Karpas-422 (cell line): ENCODE measurements around the gene ACYP1. TPM values are rescaled to one million over a fixed set of nuclear protein-coding genes. Genes with fewer than 3 reads are reported as not detected.
"Not testable (repeated sequence)": the region's sequence is repeated elsewhere in the genome, so short reads cannot be mapped to it uniquely, and the experiment has no call there.

Experiments used
- DNase-seq: peaks from one replicate; pipeline ENCODE4 v3.0.0-alpha.2; 2015
- H2AFZ ChIP-seq: fragments of 200-600 bp; sonication (generic); 2 replicates; pipeline ENCODE4 v1.6.1; 2014; ENCODE audit warnings: antibody characterized with exemption, low read length, mixed read lengths
- H3K27ac ChIP-seq: fragments of 200-600 bp; sonication (generic); 2 replicates; pipeline ENCODE4 v1.5.1; 2014; ENCODE audit warnings: mild to moderate bottlenecking, low read length, moderate library complexity
- H3K27me3 ChIP-seq: fragments of 200-600 bp; sonication (generic); 2 replicates; pipeline ENCODE4 v1.6.1; 2014; ENCODE audit warnings: low read length, mixed read lengths
- H3K36me3 ChIP-seq: fragments of 200-600 bp; sonication (generic); 2 replicates; pipeline ENCODE4 v1.6.1; 2014; ENCODE audit warnings: low read length, mixed read lengths; ENCODE audit not compliant: insufficient read depth
- H3K4me1 ChIP-seq: fragments of 200-600 bp; sonication (generic); 2 replicates; pipeline ENCODE4 v1.6.1; 2014; ENCODE audit warnings: mild to moderate bottlenecking, low read length, mixed read lengths
- H3K4me2 ChIP-seq: fragments of 200-600 bp; sonication (generic); 2 replicates; pipeline ENCODE4 v1.6.1; 2014; ENCODE audit warnings: low read length, low read depth, mild to moderate bottlenecking; ENCODE audit not compliant: poor library complexity, severe bottlenecking
- H3K4me3 ChIP-seq: fragments of 200-600 bp; sonication (generic); 2 replicates; pipeline ENCODE4 v1.5.1; 2014; ENCODE audit warnings: mild to moderate bottlenecking, antibody characterized with exemption, low read length, mixed read lengths
- H3K79me2 ChIP-seq: fragments of 200-600 bp; sonication (generic); 2 replicates; pipeline ENCODE4 v1.6.1; 2014; ENCODE audit warnings: mild to moderate bottlenecking, low read length, mixed read lengths
- H3K9ac ChIP-seq: fragments of 200-600 bp; sonication (generic); 2 replicates; pipeline ENCODE4 v1.6.0; 2014; ENCODE audit warnings: low read length
- H3K9me2 ChIP-seq: fragments of 200-600 bp; sonication (generic), shearing (Covaris generic); replicated peaks from 2 replicates; pipeline ENCODE4 v1.6.0; 2014; ENCODE audit warnings: mild to moderate bottlenecking, low read length, moderate library complexity; ENCODE audit not compliant: insufficient read depth
- H3K9me3 ChIP-seq: fragments of 300-700, 200-600 bp; sonication (generic); 2 replicates; pipeline ENCODE4 v1.6.1; 2014; ENCODE audit warnings: low read length, mixed read lengths
- H4K20me1 ChIP-seq: fragments of 200-600 bp; sonication (generic); 2 replicates; pipeline ENCODE4 v1.6.1; 2014; ENCODE audit warnings: mild to moderate bottlenecking, antibody characterized with exemption, low read length, low read depth; ENCODE audit not compliant: insufficient read depth
- total RNA-seq: library from RNA; depleted of rRNA; stranded (reverse); fragments of >200 nt; shearing (Covaris generic); gene quantifications from 2 replicates; pipeline ENCODE4 v1.2.3, GENCODE V29; 2014; ENCODE audit warnings: low replicate concordance

Gene ACYP1
- total RNA-seq, 1 experiment from 2014 or later = 84.2 TPM

DNA sequence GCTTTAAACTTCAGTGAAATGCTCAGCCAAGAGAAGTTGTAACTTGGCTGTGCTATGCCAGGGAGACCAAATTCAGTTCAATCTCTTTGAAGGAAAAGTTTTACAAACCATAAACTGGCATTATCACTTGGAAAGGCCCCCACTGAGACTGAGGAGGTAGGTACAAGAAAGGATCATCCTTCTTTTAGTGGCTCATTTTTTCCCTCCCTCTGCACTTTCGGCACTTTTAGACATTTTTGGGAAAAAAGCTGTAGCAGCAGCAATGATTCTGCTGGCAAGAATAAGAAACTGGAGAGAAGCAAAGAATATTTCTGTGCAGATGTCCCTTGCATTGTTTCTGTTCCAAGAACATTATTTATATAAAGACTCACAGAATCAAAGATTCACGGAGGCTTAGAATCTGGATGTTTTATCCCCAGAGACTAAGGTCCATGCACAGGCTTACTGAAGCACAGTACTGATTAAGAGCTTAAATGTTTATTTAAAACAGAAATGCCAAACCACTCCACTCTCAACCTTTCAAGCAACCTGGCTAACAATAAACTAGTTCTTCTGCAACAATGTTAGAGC lies 17.9 kb upstream of the ACYP1 start:
- Histone ChIP-seq H3K4me2 (no peak overlapping the region), H3K36me3 (peaks cover 52% of the 10 kb centered on the region), H3K9me3 (no peaks in the 10 kb centered on the region), H3K27me3 (no peaks in the 10 kb centered on the region), H3K9ac (no peak overlapping the region), H2AFZ (no peak overlapping the region), H3K27ac (no peak overlapping the region), H3K79me2 (no peaks in the 10 kb centered on the region), H3K4me3 (no peak overlapping the region), H3K4me1 (peaks cover 16% of the 10 kb centered on the region), H3K9me2 (no peaks in the 10 kb centered on the region), H4K20me1 (no peaks in the 10 kb centered on the region)
- DNase-seq = no peak

DNA sequence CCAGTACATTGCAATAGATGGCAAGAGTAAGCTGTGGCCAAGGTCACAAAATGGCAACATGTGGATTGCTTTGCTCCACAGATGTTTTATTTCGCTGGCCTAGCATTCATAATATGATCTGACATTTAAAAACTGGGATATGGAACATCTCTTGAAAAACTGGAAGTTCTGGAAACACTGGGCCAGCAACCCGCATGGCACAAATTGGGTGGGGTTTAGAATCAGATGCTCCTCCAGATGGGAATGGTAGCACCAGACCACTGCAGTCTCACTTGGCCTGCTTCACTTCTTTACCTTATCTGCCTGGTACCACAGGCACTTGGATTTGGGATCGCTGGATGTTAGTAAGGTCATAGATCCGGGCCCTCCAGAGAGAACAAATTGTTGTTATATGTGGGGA lies 15.7 kb upstream of the ACYP1 start:
- Histone ChIP-seq H3K79me2 (no peaks in the 10 kb centered on the region), H3K27ac (no peak overlapping the region), H3K27me3 (no peaks in the 10 kb centered on the region), H4K20me1 (no peaks in the 10 kb centered on the region), H2AFZ (no peak overlapping the region), H3K4me1 (peaks cover 19% of the 10 kb centered on the region), H3K4me3 (no peak overlapping the region), H3K4me2 (no peak overlapping the region), H3K9ac (no peak overlapping the region), H3K9me3 (no peaks in the 10 kb centered on the region), H3K36me3 (peaks cover 34% of the 10 kb centered on the region), H3K9me2 (no peaks in the 10 kb centered on the region)
- no peak for DNase-seq

GRCh38 chr14:75077794-75078193 lies 14.0 kb upstream of the ACYP1 start:
- Histone ChIP-seq H3K4me1 (peaks cover 19% of the 10 kb centered on the region), H3K4me2 (no peak overlapping the region), H3K36me3 (peaks cover 19% of the 10 kb centered on the region), H3K79me2 (no peaks in the 10 kb centered on the region), H3K9ac (no peak overlapping the region), H3K27me3 (no peaks in the 10 kb centered on the region), H3K4me3 (no peak overlapping the region), H2AFZ (no peak overlapping the region), H3K9me2 (no peaks in the 10 kb centered on the region), H3K9me3 (no peaks in the 10 kb centered on the region), H4K20me1 (no peaks in the 10 kb centered on the region), H3K27ac (no peak overlapping the region)
- DNase-seq = no peak

DNA sequence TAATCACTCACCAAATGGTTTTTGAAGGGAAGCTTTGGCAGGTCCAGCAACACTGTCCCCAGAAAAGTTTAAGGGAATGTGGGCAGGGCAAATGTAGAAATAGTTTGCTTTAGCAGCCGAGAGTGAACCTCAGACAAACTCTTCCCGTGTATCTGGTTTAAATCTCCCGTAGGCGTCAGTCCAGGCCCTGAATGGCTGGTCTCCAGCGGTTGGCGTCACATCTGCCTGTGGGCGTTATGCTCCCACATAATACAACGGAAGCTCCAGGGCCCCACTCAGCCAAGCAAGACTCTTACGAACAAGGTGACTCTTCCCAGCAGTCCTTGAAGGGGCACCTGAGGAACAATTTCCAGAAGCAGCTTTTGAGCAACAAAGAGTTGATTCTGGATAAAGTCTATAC lies 6.6 kb upstream of the ACYP1 start:
- no peaks in the 10 kb centered on the region for H3K27me3 ChIP-seq
- no peaks in the 10 kb centered on the region for H4K20me1 ChIP-seq
- H3K9ac ChIP-seq = no peak overlapping the region
- H3K4me1 ChIP-seq = peaks cover 31% of the 10 kb centered on the region
- no peak overlapping the region for H2AFZ ChIP-seq
- no peak for DNase-seq
- H3K36me3 ChIP-seq = no peaks in the 10 kb centered on the region
- H3K79me2 ChIP-seq = peaks cover 6% of the 10 kb centered on the region; the same call in 1 of the 2 replicates
- no peaks in the 10 kb centered on the region for H3K9me3 ChIP-seq
- no peak overlapping the region for H3K4me2 ChIP-seq
- no peaks in the 10 kb centered on the region for H3K9me2 ChIP-seq
- H3K4me3 ChIP-seq = no peak overlapping the region
- no peak overlapping the region for H3K27ac ChIP-seq

DNA sequence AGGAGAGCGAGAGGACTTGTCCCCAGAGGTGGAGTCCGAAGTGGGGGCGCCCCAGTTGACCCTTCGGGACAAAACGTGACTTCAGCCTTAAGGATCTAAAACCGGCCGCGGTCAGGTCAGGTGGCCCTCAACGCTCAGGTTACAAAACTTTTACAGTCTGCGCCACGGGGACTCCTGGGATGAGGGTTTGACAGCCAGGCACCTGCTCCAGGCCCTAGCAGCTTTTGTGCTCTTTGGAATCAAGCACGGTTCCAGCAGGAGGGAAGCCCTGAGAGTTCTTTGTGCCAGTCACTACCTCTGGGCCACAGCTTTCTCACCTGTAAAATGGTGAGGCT lies 6.0 kb upstream of the ACYP1 start:
- Histone ChIP-seq H3K4me2 (peak overlapping the region; percentile 91), H3K4me3 (peak overlapping the region; percentile 63), H3K9ac (peak overlapping the region; percentile 62)

GRCh38 chr14:75069121-75069810 lies 5.4 kb upstream of the ACYP1 start, which contains the start of gene ZC2HC1C:
Gene ZC2HC1C, plus strand, starts transcription at chr14:75069641. Its CDS starts 933 bp downstream, at chr14:75070574.
- H3K79me2 ChIP-seq = peaks cover 6% of the 10 kb centered on the region; the same call in 1 of the 2 replicates
- H4K20me1 ChIP-seq = no peaks in the 10 kb centered on the region
- peaks cover 32% of the 10 kb centered on the region for H3K4me1 ChIP-seq
- peak within 1 kb of the TSS; percentile 65 for H2AFZ ChIP-seq
- H3K36me3 ChIP-seq = no peaks in the 10 kb centered on the region
- peak within 1 kb of the TSS; percentile 62 for H3K9ac ChIP-seq
- peak within 1 kb of the TSS; percentile 63 for H3K4me3 ChIP-seq
- H3K9me2 ChIP-seq = no peaks in the 10 kb centered on the region
- no peaks in the 10 kb centered on the region for H3K9me3 ChIP-seq
- H3K27ac ChIP-seq = peak within 1 kb of the TSS; percentile 53; the same call in 1 of the 2 replicates
- peak; percentile 95 for DNase-seq
- H3K4me2 ChIP-seq = peak within 1 kb of the TSS; percentile 91
- no peaks in the 10 kb centered on the region for H3K27me3 ChIP-seq

More for the DNA sequence above, 6.0 kb upstream of the ACYP1 start:
- H3K79me2 ChIP-seq = peaks cover 6% of the 10 kb centered on the region; the same call in 1 of the 2 replicates
- H3K4me1 ChIP-seq = peaks cover 31% of the 10 kb centered on the region
- H3K27me3 ChIP-seq = no peaks in the 10 kb centered on the region
- no peaks in the 10 kb centered on the region for H3K9me2 ChIP-seq
- no peaks in the 10 kb centered on the region for H4K20me1 ChIP-seq
- H3K36me3 ChIP-seq = no peaks in the 10 kb centered on the region
- peak overlapping the region; percentile 65 for H2AFZ ChIP-seq
- DNase-seq = no peak
- H3K9me3 ChIP-seq = no peaks in the 10 kb centered on the region
- no peak overlapping the region for H3K27ac ChIP-seq

GRCh38 chr14:75068294-75069120 lies 4.7 kb upstream of the ACYP1 start:
- DNase-seq = no peak
- Histone ChIP-seq H3K4me3 (peak overlapping the region; percentile 63), H3K4me2 (peak overlapping the region; percentile 91), H4K20me1 (no peaks in the 10 kb centered on the region), H3K9me2 (no peaks in the 10 kb centered on the region), H3K36me3 (no peaks in the 10 kb centered on the region), H3K4me1 (peaks cover 35% of the 10 kb centered on the region), H3K79me2 (peaks cover 9% of the 10 kb centered on the region), H3K9ac (peak overlapping the region; percentile 62), H2AFZ (peak overlapping the region; percentile 65), H3K27me3 (no peaks in the 10 kb centered on the region), H3K9me3 (no peaks in the 10 kb centered on the region), H3K27ac (peak overlapping the region; percentile 53; the same call in 1 of the 2 replicates)

DNA sequence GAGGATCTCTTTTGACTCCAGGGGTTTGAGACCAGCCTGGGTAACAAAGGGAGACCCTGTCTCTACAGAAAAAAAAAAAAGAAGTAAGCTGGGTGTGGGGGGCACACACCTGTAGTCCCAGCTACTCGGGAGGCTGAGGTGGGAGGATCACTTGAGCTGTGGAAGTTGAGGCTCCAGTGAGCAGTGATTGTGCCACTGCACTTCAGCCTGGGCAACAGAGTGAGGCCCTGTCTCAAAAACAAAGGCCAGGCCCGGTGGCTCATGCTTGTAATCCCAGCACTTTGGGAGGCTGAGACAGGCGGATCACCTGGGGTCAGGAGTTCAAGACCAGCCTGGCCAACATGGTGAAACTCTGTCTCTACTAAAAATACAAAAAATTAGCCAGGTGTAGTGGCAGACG lies 3.9 kb upstream of the ACYP1 start:
- H3K4me3 ChIP-seq = peak overlapping the region; percentile 63; the same call in 1 of the 2 replicates
- H3K9me2 ChIP-seq, H4K20me1 ChIP-seq, H3K36me3 ChIP-seq, H3K27ac ChIP-seq, H3K9me3 ChIP-seq, DNase-seq, H2AFZ ChIP-seq, H3K27me3 ChIP-seq: not testable (repeated sequence)
- peak overlapping the region; percentile 62 for H3K9ac ChIP-seq
- H3K4me1 ChIP-seq = peaks cover 39% of the 10 kb centered on the region
- H3K79me2 ChIP-seq = peaks cover 16% of the 10 kb centered on the region
- H3K4me2 ChIP-seq = peak overlapping the region; percentile 91
